B cell (primary cell): ENCODE data around the gene JARID2.

ENCODE experiments used
- EZH2 ChIP-seq: IDR thresholded peaks from 2 replicates; pipeline ENCODE4 v1.6.1; 2012; ENCODE audit warnings: borderline replicate concordance, low read depth, mild to moderate bottlenecking, moderate library complexity, low read length; ENCODE audit not compliant: insufficient read depth, poor library complexity, severe bottlenecking
- TF ChIP-seq, protein P1 (sequence below): fragments of 200-600 bp; IDR thresholded peaks from one replicate; pipeline ENCODE4 v1.8.0; 2022; ENCODE audit warnings: antibody characterized with exemption, mild to moderate bottlenecking

DNA sequence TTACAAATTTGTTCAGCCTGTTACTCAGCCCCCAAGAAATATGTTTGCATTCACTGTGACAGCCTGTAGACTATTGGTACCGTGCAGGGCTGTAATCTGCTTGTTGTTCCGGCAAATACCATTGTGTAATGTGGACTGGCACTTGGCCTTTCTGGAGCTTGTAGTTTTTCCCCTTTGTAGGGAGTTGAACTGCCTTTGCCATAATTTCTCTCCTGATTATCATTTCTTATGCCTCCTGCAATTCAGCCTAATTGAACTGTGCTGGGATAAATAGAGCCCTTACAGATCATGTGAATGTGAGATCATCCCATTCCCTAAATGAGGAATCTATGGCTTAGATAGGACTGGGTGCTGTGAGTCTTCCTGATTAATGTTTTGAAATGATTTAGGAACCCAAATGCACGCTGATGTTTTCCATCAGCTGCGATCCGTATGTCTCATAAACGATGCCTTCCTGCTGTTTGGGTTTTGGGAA is 185.1 kb downstream of the JARID2 start:
- TF ChIP-seq, protein P1, sequence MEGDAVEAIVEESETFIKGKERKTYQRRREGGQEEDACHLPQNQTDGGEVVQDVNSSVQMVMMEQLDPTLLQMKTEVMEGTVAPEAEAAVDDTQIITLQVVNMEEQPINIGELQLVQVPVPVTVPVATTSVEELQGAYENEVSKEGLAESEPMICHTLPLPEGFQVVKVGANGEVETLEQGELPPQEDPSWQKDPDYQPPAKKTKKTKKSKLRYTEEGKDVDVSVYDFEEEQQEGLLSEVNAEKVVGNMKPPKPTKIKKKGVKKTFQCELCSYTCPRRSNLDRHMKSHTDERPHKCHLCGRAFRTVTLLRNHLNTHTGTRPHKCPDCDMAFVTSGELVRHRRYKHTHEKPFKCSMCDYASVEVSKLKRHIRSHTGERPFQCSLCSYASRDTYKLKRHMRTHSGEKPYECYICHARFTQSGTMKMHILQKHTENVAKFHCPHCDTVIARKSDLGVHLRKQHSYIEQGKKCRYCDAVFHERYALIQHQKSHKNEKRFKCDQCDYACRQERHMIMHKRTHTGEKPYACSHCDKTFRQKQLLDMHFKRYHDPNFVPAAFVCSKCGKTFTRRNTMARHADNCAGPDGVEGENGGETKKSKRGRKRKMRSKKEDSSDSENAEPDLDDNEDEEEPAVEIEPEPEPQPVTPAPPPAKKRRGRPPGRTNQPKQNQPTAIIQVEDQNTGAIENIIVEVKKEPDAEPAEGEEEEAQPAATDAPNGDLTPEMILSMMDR: no peak
- TF ChIP-seq EZH2: no peak
